SIG-M5 (cell line): ENCODE measurements around the gene CST6.

Experiments
- DNase-seq: peaks from one replicate; lab custom pipeline; 2025; lab: John Stamatoyannopoulos, UW

Gene CST6

GRCh38 chr11:66011785-66012303 is at the start of gene CST6:
TSS of gene CST6 (plus strand) at chr11:66012008. CDS start at chr11:66012045, 37 bp downstream.
- DNase-seq = no peak

DNA sequence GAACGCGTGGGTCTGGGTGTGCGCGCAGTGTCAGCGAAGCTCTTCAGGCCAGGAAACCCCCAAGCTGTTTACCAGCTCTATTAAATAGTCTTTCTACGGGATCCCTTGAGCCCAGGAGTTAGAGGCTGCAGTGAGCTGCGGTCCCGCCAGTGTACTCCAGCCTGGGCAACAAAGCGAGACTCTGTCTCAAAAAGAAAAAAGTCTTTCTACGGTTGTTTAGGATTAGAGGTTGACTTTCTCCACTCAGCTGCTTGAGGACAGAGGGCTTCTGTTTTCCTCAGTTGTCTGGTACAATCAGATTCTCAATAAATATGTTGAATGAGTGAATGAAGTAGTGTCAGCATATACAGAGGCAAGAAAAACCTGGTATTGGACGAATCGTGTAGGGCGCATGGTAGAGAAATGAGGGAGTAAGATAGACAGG is 49.7 kb upstream of the CST6 start:
- DNase-seq = no peak

DNA sequence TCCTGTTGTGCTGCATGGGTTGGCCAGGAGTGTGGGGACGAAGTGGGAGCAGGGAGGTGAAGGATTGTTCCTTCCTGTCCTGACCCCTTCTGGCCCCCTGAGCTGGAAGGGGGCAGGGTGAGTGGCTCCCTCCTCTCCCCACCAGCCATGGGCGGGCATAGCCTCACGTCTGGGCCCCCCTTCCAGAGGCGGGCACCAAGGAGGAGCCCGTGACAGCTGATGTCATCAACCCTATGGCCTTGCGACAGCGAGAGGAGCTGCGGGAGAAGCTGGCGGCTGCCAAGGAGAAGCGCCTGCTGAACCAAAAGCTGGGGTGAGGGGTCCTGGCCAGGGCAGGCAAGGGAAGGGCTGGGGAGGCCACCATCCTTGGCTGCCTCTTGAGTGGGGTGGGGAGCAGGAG is 46.9 kb upstream of the CST6 start:
- DNase-seq = no peak

- DNase-seq = no peak
Observed at GRCh38 chr11:65965986-65966762, 45.6 kb upstream of the CST6 start.

DNA sequence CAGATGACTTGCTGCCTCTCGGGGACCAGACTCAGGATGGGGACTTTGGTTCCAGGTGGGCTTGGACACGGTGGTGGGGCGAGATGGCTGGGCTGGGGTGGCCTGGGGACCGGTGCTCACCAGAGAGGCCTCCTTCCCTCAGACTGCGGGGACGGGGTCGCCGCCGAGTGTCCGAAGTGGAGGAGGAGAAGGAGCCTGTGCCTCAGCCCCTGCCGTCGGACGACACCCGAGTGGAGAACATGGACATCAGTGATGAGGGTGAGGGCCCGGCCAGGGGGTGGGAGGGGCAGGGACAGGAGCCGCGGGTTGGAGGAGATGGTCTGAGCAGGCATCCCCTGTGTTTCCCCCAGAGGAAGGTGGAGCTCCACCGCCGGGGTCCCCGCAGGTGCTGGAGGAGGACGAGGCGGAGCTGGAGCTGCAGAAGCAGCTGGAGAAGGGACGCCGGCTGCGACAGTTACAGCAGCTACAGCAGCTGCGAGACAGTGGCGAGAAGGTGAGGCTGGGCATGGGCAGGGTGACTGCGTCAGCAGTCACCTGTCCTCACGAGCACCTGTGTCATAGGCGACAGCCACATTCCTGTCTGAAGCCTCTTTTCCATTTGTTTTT is 44.4 kb upstream of the CST6 start:
- DNase-seq = no peak

DNA sequence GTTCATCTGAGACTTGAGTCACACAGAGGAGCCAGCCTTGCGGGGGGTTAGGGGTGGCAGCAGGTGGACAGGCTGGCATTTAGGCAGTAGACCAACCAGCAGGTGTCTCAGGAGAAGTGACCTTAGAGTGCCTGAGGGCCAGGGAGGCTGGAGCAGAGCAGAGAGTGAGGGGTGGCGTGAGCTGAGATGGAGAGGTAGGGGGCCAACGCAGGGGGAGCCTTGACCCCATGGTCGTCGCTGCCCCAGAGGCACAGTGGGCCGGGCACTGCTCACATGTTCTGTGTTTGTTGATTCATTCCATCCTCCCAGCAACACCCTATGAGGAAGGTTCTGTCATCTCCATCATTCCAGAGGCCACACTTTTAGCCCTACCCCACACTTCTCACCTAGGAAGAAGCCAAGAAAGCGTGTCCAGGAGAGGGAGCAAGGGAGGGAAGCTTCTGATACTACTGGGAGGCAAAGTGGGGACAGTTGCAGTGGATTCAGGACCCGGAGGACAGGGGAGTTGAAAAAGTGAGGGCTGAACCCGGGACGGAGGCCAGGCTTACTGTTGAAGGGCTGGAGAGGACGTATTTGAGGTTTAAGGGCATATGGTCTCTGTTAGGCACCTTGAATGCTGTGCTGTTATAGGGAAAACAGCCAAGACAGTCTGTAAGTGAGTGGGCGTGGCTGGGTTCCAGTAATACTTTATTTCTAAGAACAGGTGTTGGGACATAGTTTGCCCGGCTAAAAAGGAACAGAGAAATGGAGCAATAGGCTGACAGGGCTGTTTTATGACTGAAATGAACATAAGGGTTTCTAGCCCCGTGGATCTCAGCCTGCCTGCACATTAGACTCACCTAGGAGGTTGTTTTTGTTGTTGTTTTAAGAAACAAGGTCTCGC is 43.0 kb upstream of the CST6 start:
- no peak for DNase-seq

GRCh38 chr11:65972116-65972515 is 39.7 kb upstream of the CST6 start:
- DNase-seq = no peak

- DNase-seq = no peak
Observed at GRCh38 chr11:65973439-65974110, 38.2 kb upstream of the CST6 start.

- DNase-seq = no peak
Observed at GRCh38 chr11:65975771-65976170, 36.0 kb upstream of the CST6 start.

GRCh38 chr11:65976216-65977176 is 35.3 kb upstream of the CST6 start:
- DNase-seq = no peak

- no peak for DNase-seq
Observed at GRCh38 chr11:65977621-65978390, 34.0 kb upstream of the CST6 start.

DNA sequence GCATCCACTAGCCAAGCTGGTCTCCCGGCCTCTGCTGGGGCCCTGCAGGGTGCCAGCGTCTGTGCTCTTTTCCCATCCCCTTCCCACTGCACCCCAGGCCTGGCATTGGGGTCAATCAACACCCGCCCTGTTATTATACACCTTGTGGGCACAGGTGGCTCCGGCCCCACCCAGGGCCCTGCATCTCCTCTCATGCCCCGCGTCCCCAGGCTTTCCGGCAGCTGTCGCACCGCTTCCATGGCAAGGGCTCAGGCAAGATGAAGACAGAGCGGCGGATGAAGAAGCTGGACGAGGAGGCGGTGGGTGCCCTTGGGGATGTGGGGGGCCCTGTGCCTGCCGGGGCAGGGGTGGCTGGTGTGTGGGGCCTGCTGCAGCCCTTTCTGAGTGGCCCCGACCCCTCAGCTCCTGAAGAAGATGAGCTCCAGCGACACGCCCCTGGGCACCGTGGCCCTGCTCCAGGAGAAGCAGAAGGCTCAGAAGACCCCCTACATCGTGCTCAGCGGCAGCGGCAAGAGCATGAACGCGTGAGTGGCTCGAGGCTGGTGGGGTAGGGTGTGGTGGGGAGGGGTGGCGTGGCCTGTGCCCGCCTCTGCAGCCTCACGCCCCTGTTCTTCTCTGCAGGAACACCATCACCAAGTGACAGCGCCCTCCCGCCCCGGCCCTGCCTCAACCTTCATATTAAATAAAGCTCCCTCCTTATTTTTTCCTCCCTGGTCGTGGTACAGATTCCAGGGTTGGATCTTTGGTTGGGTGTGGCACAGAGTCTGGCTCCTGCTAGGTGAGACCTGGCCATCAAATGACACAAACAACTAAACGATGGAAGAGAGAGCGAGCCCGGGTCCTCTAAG is 33.2 kb upstream of the CST6 start:
- no peak for DNase-seq

DNA sequence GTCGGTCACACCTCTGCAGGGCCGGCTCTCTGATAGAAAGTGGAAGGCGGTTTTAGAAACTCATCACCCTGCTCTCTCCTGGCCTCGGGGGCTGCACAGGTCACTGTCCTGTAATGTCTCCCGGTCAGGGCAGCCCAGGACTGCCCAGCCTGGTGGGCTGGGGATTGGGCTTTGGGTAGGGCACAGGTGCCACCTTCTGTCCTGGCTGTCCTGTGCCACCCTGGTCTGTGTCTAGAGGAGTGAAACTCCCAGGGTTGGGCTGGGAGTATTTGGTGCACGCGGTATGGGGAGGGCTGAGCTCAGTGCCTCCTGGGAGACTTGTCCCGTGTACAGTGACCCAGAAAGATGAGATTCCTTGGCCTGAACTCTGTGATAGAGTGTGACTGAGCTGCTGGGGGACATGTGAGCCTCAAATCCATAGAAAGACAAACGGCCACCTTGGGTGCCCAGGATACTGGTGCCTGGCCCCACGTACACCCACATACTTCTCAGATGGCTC is 32.5 kb upstream of the CST6 start:
- no peak for DNase-seq

DNA sequence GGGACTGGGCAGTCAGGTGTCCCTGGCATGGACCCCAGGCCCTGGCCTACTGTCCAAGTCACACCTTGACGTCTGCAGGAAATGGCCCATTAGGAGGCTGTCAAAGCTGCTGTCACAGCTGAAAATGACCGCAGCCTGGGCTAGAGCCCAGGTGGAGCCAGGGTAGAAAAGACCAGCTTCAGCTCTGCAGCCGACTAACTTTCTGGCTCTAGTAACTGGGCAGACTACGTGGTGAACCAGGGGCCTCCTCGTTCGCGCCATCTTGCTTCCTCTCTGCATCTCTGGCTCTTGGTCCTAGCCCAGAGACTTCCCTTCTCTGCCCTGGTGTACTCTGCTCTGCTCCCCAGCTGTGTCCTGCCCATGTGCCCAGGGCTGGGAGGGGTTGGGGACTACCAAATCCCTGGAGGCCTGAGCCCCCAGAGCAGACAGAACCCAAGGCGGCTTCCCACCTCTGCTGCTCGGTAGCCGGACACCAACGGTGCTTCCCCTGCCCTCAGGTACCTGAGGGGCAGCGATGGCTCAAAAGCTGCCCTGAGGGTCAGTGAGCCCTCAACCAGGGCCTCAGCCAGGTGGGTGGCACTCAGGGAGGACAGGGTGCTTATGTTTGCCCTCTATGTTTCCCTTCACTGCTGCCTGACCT is 30.6 kb upstream of the CST6 start:
- DNase-seq = no peak

DNA sequence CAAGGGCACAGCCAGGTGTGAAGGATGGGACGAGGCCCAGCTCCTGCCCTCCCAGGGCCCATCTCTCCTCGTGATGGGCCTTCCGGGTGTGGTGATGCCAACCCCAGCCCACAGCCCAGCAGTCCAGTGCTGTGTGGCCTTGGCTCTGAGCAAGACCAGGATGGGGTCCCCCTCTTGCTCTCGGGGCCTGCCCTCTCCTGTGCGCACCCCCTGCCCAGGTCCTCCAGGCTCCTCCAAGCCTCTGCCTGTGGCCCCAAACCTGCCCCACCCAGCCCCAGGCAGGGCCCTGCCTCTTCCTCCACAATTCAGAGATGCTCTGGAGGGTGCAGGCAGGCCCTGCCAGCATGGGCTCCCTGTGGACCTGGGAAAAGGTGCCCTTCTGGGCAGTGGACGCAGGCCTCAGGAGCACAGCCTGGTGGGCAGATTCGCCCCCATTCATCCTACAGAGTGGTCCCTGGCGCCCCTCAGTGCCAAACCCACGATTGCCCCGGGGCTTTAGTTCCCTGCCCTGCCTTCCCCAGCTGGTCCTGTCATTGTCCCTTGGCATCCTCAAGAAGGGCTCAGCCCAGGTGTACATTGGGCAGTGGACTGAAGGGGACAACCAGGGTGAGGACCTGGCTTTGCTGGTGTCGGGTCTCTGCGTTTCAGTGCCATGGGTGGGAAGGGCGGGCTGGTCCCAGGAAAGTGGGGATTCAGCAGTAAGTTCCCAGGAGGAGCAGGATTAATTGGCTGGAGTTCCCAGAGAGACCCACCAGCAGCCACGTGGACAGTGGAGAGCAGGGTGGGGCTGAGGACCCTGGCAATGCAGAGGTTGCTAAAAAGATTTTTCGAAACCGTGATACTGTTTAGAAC is 29.6 kb upstream of the CST6 start:
- DNase-seq = no peak

GRCh38 chr11:65982824-65983588 is 28.8 kb upstream of the CST6 start:
- DNase-seq = no peak

GRCh38 chr11:65983589-65983987 is 28.2 kb upstream of the CST6 start:
- no peak for DNase-seq
